Activated naive CD8-positive, alpha-beta T cell treated with anti-CD3 and anti-CD28 coated beads for 36 hours (primary cell): ENCODE measurements around the gene GPC6. TPM values are rescaled to one million over a fixed set of nuclear protein-coding genes. Genes with fewer than 3 reads are reported as not detected.

Source experiments
- DNase-seq: peaks from one replicate; pipeline ENCODE4 v3.0.0; 2021
- H3K27ac Mint-ChIP-seq: one replicate; pipeline ENCODE4 v1.8.0; 2022; ENCODE audit warnings: mild to moderate bottlenecking, moderate library complexity, mixed read lengths
- H3K27me3 Mint-ChIP-seq: one replicate; pipeline ENCODE4 v1.8.0; 2022; ENCODE audit warnings: mild to moderate bottlenecking, mixed read lengths
- H3K36me3 Mint-ChIP-seq: one replicate; pipeline ENCODE4 v1.8.0; 2021; ENCODE audit warnings: mild to moderate bottlenecking, mixed read lengths
- H3K4me1 Mint-ChIP-seq: one replicate; pipeline ENCODE4 v1.8.0; 2021; ENCODE audit warnings: mixed read lengths
- H3K4me3 Mint-ChIP-seq: one replicate; pipeline ENCODE4 v1.8.0; 2022; ENCODE audit warnings: mild to moderate bottlenecking, moderate library complexity, mixed read lengths
- H3K9me3 Mint-ChIP-seq: one replicate; pipeline ENCODE4 v1.8.0; 2022; ENCODE audit warnings: mixed read lengths
- total RNA-seq, 2 experiments: library from RNA; stranded (reverse); gene quantifications; one replicate each; pipeline ENCODE4 v1.2.3, GENCODE V29; 2021

Gene GPC6
- total RNA-seq, 2 experiments from 2014 or later, result not detected

- Mint-ChIP-seq H3K4me3 (no peak overlapping the region), H3K27me3 (no peaks in the 10 kb centered on the region), H3K9me3 (peaks cover 6% of the 10 kb centered on the region), H3K27ac (no peak overlapping the region), H3K4me1 (peaks cover 22% of the 10 kb centered on the region), H3K36me3 (no peaks in the 10 kb centered on the region)
- DNase-seq, result no peak
Measured at GRCh38 chr13:94243551-94243950, 1016.9 kb downstream of the GPC6 start.

DNA sequence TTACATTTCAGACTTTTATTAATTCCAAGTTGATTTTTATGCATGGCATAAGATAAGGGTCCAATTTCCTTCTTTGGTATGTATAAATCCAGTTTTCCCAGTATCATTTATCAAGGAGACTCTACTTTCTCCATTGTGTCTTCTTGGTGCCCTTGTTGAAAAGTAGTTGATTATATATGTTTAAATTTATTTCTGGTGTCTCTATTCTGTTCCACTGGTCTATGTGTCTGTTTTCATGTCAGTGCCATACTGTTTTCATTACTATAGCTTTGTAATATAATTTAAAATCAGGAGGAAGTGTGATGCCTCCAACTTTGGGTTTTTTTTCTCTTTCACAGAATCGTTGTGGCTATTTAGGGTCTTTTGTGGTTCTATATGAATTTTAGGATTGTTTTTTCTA lies 1019.9 kb downstream of the GPC6 start:
- no peak for DNase-seq
- Mint-ChIP-seq H3K27me3 (no peaks in the 10 kb centered on the region), H3K4me1 (peaks cover 14% of the 10 kb centered on the region), H3K36me3 (no peaks in the 10 kb centered on the region), H3K9me3 (peaks cover 9% of the 10 kb centered on the region), H3K4me3 (no peak overlapping the region), H3K27ac (no peak overlapping the region)

DNA sequence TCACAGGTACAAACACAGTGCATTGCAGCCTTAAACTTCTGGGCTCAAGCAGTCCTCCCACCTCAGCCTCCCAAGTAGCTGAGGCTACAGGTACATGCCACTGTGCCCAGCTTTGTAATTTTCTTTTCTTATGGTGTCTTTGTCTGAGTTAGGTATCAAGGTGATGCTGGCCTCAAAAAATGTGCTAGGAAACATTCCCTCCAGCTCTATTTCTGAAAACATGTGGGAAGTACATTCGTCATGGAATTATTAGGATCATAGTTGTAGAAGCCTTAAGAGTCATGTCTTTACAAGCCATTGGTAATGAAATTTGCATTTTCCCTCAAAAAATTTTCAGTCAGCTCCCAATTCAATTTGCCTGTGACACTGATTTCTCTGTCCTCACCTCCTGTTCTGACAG lies 1021.3 kb downstream of the GPC6 start:
- DNase-seq, result no peak
- peaks cover 3% of the 10 kb centered on the region for H3K27me3 Mint-ChIP-seq
- no peak overlapping the region for H3K27ac Mint-ChIP-seq
- H3K9me3 Mint-ChIP-seq, result peaks cover 9% of the 10 kb centered on the region
- no peaks in the 10 kb centered on the region for H3K36me3 Mint-ChIP-seq
- no peak overlapping the region for H3K4me3 Mint-ChIP-seq
- H3K4me1 Mint-ChIP-seq, result peaks cover 14% of the 10 kb centered on the region

- H3K4me3 Mint-ChIP-seq, result no peak overlapping the region
- H3K36me3 Mint-ChIP-seq, result no peaks in the 10 kb centered on the region
- DNase-seq, result no peak
- H3K27me3 Mint-ChIP-seq, result peaks cover 3% of the 10 kb centered on the region
- H3K4me1 Mint-ChIP-seq, result peaks cover 12% of the 10 kb centered on the region
- H3K27ac Mint-ChIP-seq, result peak overlapping the region; percentile 35
- H3K9me3 Mint-ChIP-seq, result peaks cover 9% of the 10 kb centered on the region
Measured at GRCh38 chr13:94248454-94249228, 1022.0 kb downstream of the GPC6 start.

- Mint-ChIP-seq H3K9me3 (peaks cover 9% of the 10 kb centered on the region), H3K27ac (no peak overlapping the region), H3K4me3 (no peak overlapping the region), H3K36me3 (no peaks in the 10 kb centered on the region), H3K27me3 (peaks cover 3% of the 10 kb centered on the region), H3K4me1 (peaks cover 12% of the 10 kb centered on the region)
- no peak for DNase-seq
Measured at GRCh38 chr13:94249512-94249911, 1022.9 kb downstream of the GPC6 start.

GRCh38 chr13:94251831-94252608 lies 1025.4 kb downstream of the GPC6 start:
- Mint-ChIP-seq H3K27me3 (peaks cover 3% of the 10 kb centered on the region), H3K27ac (no peak overlapping the region), H3K9me3 (peaks cover 5% of the 10 kb centered on the region), H3K4me3 (no peak overlapping the region), H3K4me1 (peaks cover 12% of the 10 kb centered on the region), H3K36me3 (no peaks in the 10 kb centered on the region)
- no peak for DNase-seq

- no peak for DNase-seq
- peaks cover 4% of the 10 kb centered on the region for H3K9me3 Mint-ChIP-seq
- H3K27ac Mint-ChIP-seq, result no peak overlapping the region
- H3K27me3 Mint-ChIP-seq, result peaks cover 3% of the 10 kb centered on the region
- no peaks in the 10 kb centered on the region for H3K36me3 Mint-ChIP-seq
- H3K4me3 Mint-ChIP-seq, result no peak overlapping the region
- peaks cover under 1% of the 10 kb centered on the region for H3K4me1 Mint-ChIP-seq
Measured at GRCh38 chr13:94254737-94255136, 1028.1 kb downstream of the GPC6 start.

- Mint-ChIP-seq H3K27me3 (peaks cover 3% of the 10 kb centered on the region), H3K36me3 (no peaks in the 10 kb centered on the region), H3K4me1 (no peaks in the 10 kb centered on the region), H3K9me3 (peaks cover 3% of the 10 kb centered on the region), H3K4me3 (no peak overlapping the region), H3K27ac (no peak overlapping the region)
- DNase-seq, result no peak
Measured at GRCh38 chr13:94256721-94257120, 1030.1 kb downstream of the GPC6 start.

GRCh38 chr13:94259984-94260383 lies 1033.4 kb downstream of the GPC6 start:
- Mint-ChIP-seq H3K4me3 (no peak overlapping the region), H3K4me1 (no peaks in the 10 kb centered on the region), H3K9me3 (peaks cover 3% of the 10 kb centered on the region), H3K27ac (no peak overlapping the region), H3K36me3 (peaks cover 2% of the 10 kb centered on the region), H3K27me3 (no peaks in the 10 kb centered on the region)
- no peak for DNase-seq

GRCh38 chr13:94261163-94261562 lies 1034.6 kb downstream of the GPC6 start:
- Mint-ChIP-seq H3K27me3 (no peaks in the 10 kb centered on the region), H3K9me3 (peaks cover 3% of the 10 kb centered on the region), H3K4me1 (no peaks in the 10 kb centered on the region), H3K36me3 (peaks cover 2% of the 10 kb centered on the region), H3K27ac (no peak overlapping the region), H3K4me3 (no peak overlapping the region)
- DNase-seq, result no peak

DNA sequence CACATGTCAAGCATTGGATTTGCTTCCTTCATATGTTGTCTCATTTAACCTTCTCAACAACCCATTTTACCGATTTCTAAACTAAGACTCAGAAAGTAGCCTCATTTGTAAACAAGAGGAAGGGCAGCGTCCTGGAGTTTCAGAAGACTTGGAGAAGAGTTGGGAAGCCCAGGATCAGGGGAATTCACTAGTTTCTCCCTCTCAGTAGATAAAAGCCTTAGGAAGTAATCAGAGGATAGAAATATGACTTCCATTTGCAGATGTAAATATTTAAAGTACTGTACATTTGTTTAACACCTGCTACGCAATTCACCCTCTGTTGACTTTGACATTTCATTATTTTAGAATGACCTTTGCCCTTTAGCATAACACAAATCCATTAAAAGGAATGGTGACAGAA lies 1036.4 kb downstream of the GPC6 start:
- H3K27ac Mint-ChIP-seq, result no peak overlapping the region
- peaks cover 2% of the 10 kb centered on the region for H3K36me3 Mint-ChIP-seq
- DNase-seq, result no peak
- H3K27me3 Mint-ChIP-seq, result no peaks in the 10 kb centered on the region
- peaks cover 3% of the 10 kb centered on the region for H3K9me3 Mint-ChIP-seq
- H3K4me1 Mint-ChIP-seq, result no peaks in the 10 kb centered on the region
- H3K4me3 Mint-ChIP-seq, result no peak overlapping the region

DNA sequence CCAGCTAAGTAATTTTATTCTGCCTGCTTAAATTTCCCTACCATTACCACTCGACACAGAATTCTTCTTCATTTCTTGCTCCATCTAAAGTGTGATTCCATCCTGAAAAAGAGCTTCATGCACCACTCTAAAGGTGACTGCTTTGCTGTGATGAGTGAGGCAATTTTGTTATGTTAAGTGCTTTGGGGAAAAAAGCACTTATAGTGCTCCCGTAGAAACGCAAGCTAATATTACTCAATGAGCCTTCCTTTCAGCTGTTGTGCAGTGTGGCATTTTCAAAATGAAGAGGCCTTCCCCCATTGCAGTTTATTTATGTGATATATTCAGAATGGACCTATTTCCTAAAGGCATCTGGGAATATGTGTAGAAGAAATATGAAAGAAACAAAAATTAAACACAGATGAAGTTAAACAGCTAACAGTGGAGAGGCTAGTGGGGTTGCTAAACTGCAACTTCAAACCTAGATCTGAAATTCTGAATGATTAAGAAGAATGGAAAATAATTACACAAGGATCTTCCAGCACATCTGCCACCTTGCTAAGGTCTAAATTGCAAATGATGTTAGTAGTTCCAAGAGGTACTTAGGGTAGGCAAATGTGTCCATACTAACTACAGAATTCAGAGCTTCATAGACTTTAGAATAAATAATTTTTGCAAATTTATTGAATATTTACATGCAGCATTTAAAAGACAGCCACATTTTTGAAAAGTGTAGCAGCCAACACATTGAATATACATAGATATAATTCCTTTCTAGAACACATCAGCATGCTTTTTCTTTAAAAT lies 1041.2 kb downstream of the GPC6 start:
- no peak for DNase-seq
- Mint-ChIP-seq H3K27ac (no peak overlapping the region), H3K27me3 (no peaks in the 10 kb centered on the region), H3K4me1 (peaks cover 6% of the 10 kb centered on the region), H3K4me3 (no peak overlapping the region), H3K36me3 (no peaks in the 10 kb centered on the region), H3K9me3 (peaks cover 1% of the 10 kb centered on the region)

GRCh38 chr13:94268661-94269060 lies 1042.1 kb downstream of the GPC6 start:
- no peak for DNase-seq
- Mint-ChIP-seq H3K27me3 (no peaks in the 10 kb centered on the region), H3K4me3 (no peak overlapping the region), H3K36me3 (no peaks in the 10 kb centered on the region), H3K9me3 (peaks cover 1% of the 10 kb centered on the region), H3K4me1 (peaks cover 6% of the 10 kb centered on the region), H3K27ac (no peak overlapping the region)

GRCh38 chr13:94269557-94269956 lies 1043.0 kb downstream of the GPC6 start:
- no peak overlapping the region for H3K27ac Mint-ChIP-seq
- peaks cover 1% of the 10 kb centered on the region for H3K9me3 Mint-ChIP-seq
- no peak overlapping the region for H3K4me3 Mint-ChIP-seq
- DNase-seq, result no peak
- H3K36me3 Mint-ChIP-seq, result no peaks in the 10 kb centered on the region
- no peaks in the 10 kb centered on the region for H3K27me3 Mint-ChIP-seq
- H3K4me1 Mint-ChIP-seq, result peaks cover 6% of the 10 kb centered on the region

GRCh38 chr13:94270556-94270955 lies 1043.9 kb downstream of the GPC6 start:
- Mint-ChIP-seq H3K27me3 (no peaks in the 10 kb centered on the region), H3K9me3 (peaks cover 1% of the 10 kb centered on the region), H3K27ac (no peak overlapping the region), H3K4me3 (no peak overlapping the region), H3K4me1 (peaks cover 6% of the 10 kb centered on the region), H3K36me3 (no peaks in the 10 kb centered on the region)
- no peak for DNase-seq
